ENCODE results near the gene RAB24. TPM values are rescaled to one million over a fixed set of nuclear protein-coding genes. Genes with fewer than 3 reads are reported as not detected.
A peak's percentile ranks its signal among the peaks of the same experiment; 100 is the strongest.

The RAB24 gene
- total RNA-seq, 1 donor from 2014 or later = 36.7 TPM

GRCh38 chr5:177327539-177328522 lies 24.3 kb upstream of the RAB24 start:
- H3K27me3 Mint-ChIP-seq (ENCODE audit: low read depth) = no peaks in the 10 kb centered on the region
- no peak overlapping the region for H3K4me3 Mint-ChIP-seq (ENCODE audit: unreplicated experiment)
- peak; percentile 39 for TF ChIP-seq CTCF (IDR thresholded peaks at IDR 0.05)
- H3K27ac Mint-ChIP-seq (ENCODE audit: unreplicated experiment) = peak overlapping the region; percentile 90
- H3K4me1 Mint-ChIP-seq (ENCODE audit: low read depth) = peaks cover 21% of the 10 kb centered on the region
- no peak for DNase-seq (ENCODE audit: low spot score)
- H3K9me3 Mint-ChIP-seq (ENCODE audit: low read depth) = no peaks in the 10 kb centered on the region
- H3K36me3 Mint-ChIP-seq (ENCODE audit: low read depth) = peaks cover 13% of the 10 kb centered on the region

GRCh38 chr5:177325868-177326381 lies 22.4 kb upstream of the RAB24 start:
- Mint-ChIP-seq H3K27ac (ENCODE audit: unreplicated experiment) (no peak overlapping the region), H3K4me3 (ENCODE audit: unreplicated experiment) (no peak overlapping the region), H3K36me3 (ENCODE audit: low read depth) (peaks cover 9% of the 10 kb centered on the region), H3K9me3 (ENCODE audit: low read depth) (no peaks in the 10 kb centered on the region), H3K4me1 (ENCODE audit: low read depth) (peaks cover 21% of the 10 kb centered on the region), H3K27me3 (ENCODE audit: low read depth) (no peaks in the 10 kb centered on the region)
- no peak for DNase-seq (ENCODE audit: low spot score)
- TF ChIP-seq CTCF (IDR thresholded peaks at IDR 0.05) = no peak

GRCh38 chr5:177320879-177321278 lies 17.4 kb upstream of the RAB24 start:
- H3K36me3 Mint-ChIP-seq (ENCODE audit: low read depth) = peaks cover 7% of the 10 kb centered on the region
- no peaks in the 10 kb centered on the region for H3K27me3 Mint-ChIP-seq (ENCODE audit: low read depth)
- no peak for TF ChIP-seq CTCF (IDR thresholded peaks at IDR 0.05)
- H3K4me1 Mint-ChIP-seq (ENCODE audit: low read depth) = peaks cover 1% of the 10 kb centered on the region
- no peak overlapping the region for H3K27ac Mint-ChIP-seq (ENCODE audit: unreplicated experiment)
- no peak overlapping the region for H3K4me3 Mint-ChIP-seq (ENCODE audit: unreplicated experiment)
- no peak for DNase-seq (ENCODE audit: low spot score)
- no peaks in the 10 kb centered on the region for H3K9me3 Mint-ChIP-seq (ENCODE audit: low read depth)

GRCh38 chr5:177319913-177320588 lies 16.5 kb upstream of the RAB24 start:
- H3K9me3 Mint-ChIP-seq (ENCODE audit: low read depth) = no peaks in the 10 kb centered on the region
- TF ChIP-seq CTCF (IDR thresholded peaks at IDR 0.05) = no peak
- peaks cover 7% of the 10 kb centered on the region for H3K36me3 Mint-ChIP-seq (ENCODE audit: low read depth)
- H3K4me3 Mint-ChIP-seq (ENCODE audit: unreplicated experiment) = no peak overlapping the region
- no peak for DNase-seq (ENCODE audit: low spot score)
- no peaks in the 10 kb centered on the region for H3K4me1 Mint-ChIP-seq (ENCODE audit: low read depth)
- H3K27ac Mint-ChIP-seq (ENCODE audit: unreplicated experiment) = no peak overlapping the region
- no peaks in the 10 kb centered on the region for H3K27me3 Mint-ChIP-seq (ENCODE audit: low read depth)

GRCh38 chr5:177317959-177318377 lies 14.4 kb upstream of the RAB24 start:
- Mint-ChIP-seq H3K36me3 (ENCODE audit: low read depth) (peaks cover 2% of the 10 kb centered on the region), H3K9me3 (ENCODE audit: low read depth) (no peaks in the 10 kb centered on the region), H3K27ac (ENCODE audit: unreplicated experiment) (no peak overlapping the region), H3K4me1 (ENCODE audit: low read depth) (peaks cover under 1% of the 10 kb centered on the region), H3K4me3 (ENCODE audit: unreplicated experiment) (no peak overlapping the region), H3K27me3 (ENCODE audit: low read depth) (no peaks in the 10 kb centered on the region)
- no peak for DNase-seq (ENCODE audit: low spot score)
- peak; percentile 91 for TF ChIP-seq CTCF (IDR thresholded peaks at IDR 0.05)

Data from chondrocyte (in vitro differentiated cells).